GM23338 (cell line): Measurements from ENCODE around the gene CMPK1. TPM values are rescaled to one million over a fixed set of nuclear protein-coding genes. Genes with fewer than 3 reads are reported as not detected.

ENCODE experiments used
- ATAC-seq: fragments of 200-7000 bp; cut with Tn5 transposase; 3 replicates; pipeline ENCODE4 v1.9.1; 2020
- DNase-seq: peaks from one replicate; pipeline ENCODE4 v3.0.0-alpha.2; 2015; ENCODE audit warnings: low spot score
- H2AFZ ChIP-seq: fragments of 200-600 bp; sonication (generic); 2 replicates; pipeline ENCODE4 v1.8.0; 2016; ENCODE audit warnings: antibody characterized with exemption, mild to moderate bottlenecking, moderate library complexity
- H3F3A ChIP-seq: fragments of 200-600 bp; sonication (generic); replicated peaks from 2 replicates; pipeline ENCODE4 v1.8.0; 2017; ENCODE audit warnings: antibody characterized with exemption, mixed run types, low read depth
- H3K27ac ChIP-seq: fragments of 200-600 bp; sonication (generic); 2 replicates; pipeline ENCODE4 v1.6.1; 2016; ENCODE audit warnings: low read depth
- H3K27me3 ChIP-seq: fragments of 200-600 bp; sonication (generic); 2 replicates; pipeline ENCODE4 v1.8.0; 2016; ENCODE audit warnings: mild to moderate bottlenecking, mixed run types, moderate library complexity; ENCODE audit not compliant: insufficient read depth
- H3K36me3 ChIP-seq: fragments of 200-600 bp; sonication (generic); 2 replicates; pipeline ENCODE4 v1.8.0; 2016; ENCODE audit warnings: mild to moderate bottlenecking; ENCODE audit not compliant: insufficient read depth
- H3K4me1 ChIP-seq: fragments of 200-600 bp; sonication (generic); 2 replicates; pipeline ENCODE4 v1.8.0; 2016; ENCODE audit warnings: mild to moderate bottlenecking, moderate library complexity; ENCODE audit not compliant: insufficient read depth
- H3K4me2 ChIP-seq: fragments of 200-600 bp; sonication (generic); 2 replicates; pipeline ENCODE4 v1.7.1; 2017; ENCODE audit warnings: mixed run types
- H3K4me3 ChIP-seq: fragments of 200-600 bp; sonication (generic); 2 replicates; pipeline ENCODE4 v1.6.1; 2016; ENCODE audit warnings: mixed run types
- H3K79me2 ChIP-seq: fragments of 200-600 bp; sonication (generic); replicated peaks from 2 replicates; pipeline ENCODE4 v1.8.0; 2017; ENCODE audit warnings: mild to moderate bottlenecking; ENCODE audit not compliant: insufficient read depth
- H3K9me2 ChIP-seq: fragments of 200-600 bp; sonication (generic); 2 replicates; pipeline ENCODE4 v1.8.0; 2017; ENCODE audit not compliant: insufficient read depth
- H4K20me1 ChIP-seq: fragments of 200-600 bp; sonication (generic); replicated peaks from 2 replicates; pipeline ENCODE4 v1.8.0; 2017; ENCODE audit warnings: mild to moderate bottlenecking; ENCODE audit not compliant: insufficient read depth
- H3K27ac Mint-ChIP-seq: 2 replicates; pipeline ENCODE4 v1.8.0; 2020; ENCODE audit warnings: inconsistent platforms, mild to moderate bottlenecking, moderate library complexity, mixed read lengths
- H3K27me3 Mint-ChIP-seq: 3 replicates; pipeline ENCODE4 v1.8.0; 2022; ENCODE audit warnings: low read depth, mild to moderate bottlenecking, moderate library complexity, mixed read lengths, inconsistent platforms; ENCODE audit not compliant: insufficient read depth, poor library complexity
- H3K36me3 Mint-ChIP-seq: 3 replicates; pipeline ENCODE4 v1.8.0; 2021; ENCODE audit warnings: low read depth, mild to moderate bottlenecking, inconsistent platforms, moderate library complexity, mixed read lengths
- H3K4me1 Mint-ChIP-seq: 3 replicates; pipeline ENCODE4 v1.8.0; 2020; ENCODE audit warnings: mild to moderate bottlenecking, inconsistent platforms, mixed read lengths
- H3K4me3 Mint-ChIP-seq: 3 replicates; pipeline ENCODE4 v1.8.0; 2021; ENCODE audit warnings: moderate library complexity, mild to moderate bottlenecking, inconsistent platforms, mixed read lengths
- H3K9me3 Mint-ChIP-seq: 3 replicates; pipeline ENCODE4 v1.8.0; 2020; ENCODE audit warnings: moderate library complexity, mild to moderate bottlenecking, inconsistent platforms, mixed read lengths
- CREB1 ChIP-seq: fragments of 250-450 bp; sonication (Bioruptor Pico); IDR thresholded peaks from 2 replicates; pipeline ENCODE4 v1.5.0; 2020; ENCODE audit warnings: low read depth, mild to moderate bottlenecking, moderate library complexity
- EZH2 ChIP-seq: fragments of 200-600 bp; sonication (generic); IDR thresholded peaks from one replicate; pipeline ENCODE4 v1.8.0; 2017; ENCODE audit warnings: antibody characterized with exemption, mild to moderate bottlenecking, low read depth; ENCODE audit not compliant: unreplicated experiment
- EZH2phosphoT487 ChIP-seq: fragments of 200-600 bp; sonication (generic); IDR thresholded peaks from one replicate; pipeline ENCODE4 v1.8.1; 2018; ENCODE audit warnings: antibody characterized with exemption; ENCODE audit not compliant: unreplicated experiment
- JUNB ChIP-seq: IDR thresholded peaks from one replicate; pipeline ENCODE4 v1.6.1; 2016; ENCODE audit warnings: antibody characterized with exemption; ENCODE audit not compliant: unreplicated experiment
- ZNF114 ChIP-seq: fragments of 250-450 bp; sonication (Bioruptor Pico); IDR thresholded peaks from 2 replicates; pipeline ENCODE4 v1.5.0; 2020; ENCODE audit warnings: mild to moderate bottlenecking, moderate library complexity
- polyA plus RNA-seq: library from polyadenylated mRNA; unstranded; fragments of >200 nt; fragmentation: Nextera tagmentation; extraction: Ambion mirVana; gene quantifications from 2 replicates; pipeline ENCODE4 v1.2.1, GENCODE V29; 2016
- total RNA-seq: library from RNA; depleted of rRNA; stranded (reverse); fragments of >200 nt; shearing (Covaris generic); gene quantifications from 2 replicates; pipeline ENCODE4 v1.2.3, GENCODE V29; 2014
- TF ChIP-seq, protein P1 (sequence below): IDR thresholded peaks from 2 replicates; pipeline ENCODE4 v1.6.1; 2016; ENCODE audit warnings: antibody characterized with exemption
- TF ChIP-seq, protein P2 (sequence below): IDR thresholded peaks from one replicate; pipeline ENCODE4 v1.6.1; 2018; ENCODE audit warnings: antibody characterized with exemption; ENCODE audit not compliant: unreplicated experiment
- TF ChIP-seq, protein P3 (sequence below), 2 experiments: fragments of 200-600 bp in 1 of 2; sonication (generic) in 1 of 2; conservative IDR thresholded peaks; 2 replicates each; pipeline versions ENCODE4 v1.5.1 to v1.6.1; 2016 to 2017; ENCODE audit warnings: antibody characterized with exemption in 2 of 2, low read depth in 2 of 2, mild to moderate bottlenecking in 2 of 2, moderate library complexity in 1 of 2
- TF ChIP-seq, protein P4 (sequence below): fragments of 250-450 bp; sonication (Bioruptor Pico); IDR thresholded peaks from 2 replicates; pipeline ENCODE4 v1.5.0; 2020; ENCODE audit warnings: mild to moderate bottlenecking, moderate library complexity

Gene CMPK1
- total and polyA plus RNA-seq, 2 experiments from 2014 or later, result 22.8 to 28.6 TPM

DNA sequence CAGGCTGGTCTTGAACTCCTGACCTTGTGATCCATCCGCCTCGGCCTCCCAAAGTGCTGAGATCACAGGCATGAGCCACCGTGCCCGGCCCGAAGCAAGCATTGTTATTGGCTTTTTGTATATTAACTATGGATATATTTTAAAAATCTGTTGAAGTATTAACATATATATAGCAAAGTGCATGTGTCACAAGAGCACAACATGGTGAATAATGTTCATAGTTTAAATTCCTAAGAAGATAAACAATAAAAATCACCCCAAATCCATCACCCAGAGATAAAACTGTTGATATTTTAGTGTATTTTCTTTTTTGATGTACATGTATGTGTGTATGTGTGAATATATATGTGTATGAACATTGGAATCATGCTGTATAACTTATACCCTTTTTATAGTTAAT lies 73.4 kb downstream of the CMPK1 start (continued):
- TF ChIP-seq EZH2 (no peak), CREB1 (CRISPR knock-in tag) (no peak), ZNF114 (CRISPR knock-in tag) (no peak), EZH2phosphoT487 (no peak)
- TF ChIP-seq, protein P1, sequence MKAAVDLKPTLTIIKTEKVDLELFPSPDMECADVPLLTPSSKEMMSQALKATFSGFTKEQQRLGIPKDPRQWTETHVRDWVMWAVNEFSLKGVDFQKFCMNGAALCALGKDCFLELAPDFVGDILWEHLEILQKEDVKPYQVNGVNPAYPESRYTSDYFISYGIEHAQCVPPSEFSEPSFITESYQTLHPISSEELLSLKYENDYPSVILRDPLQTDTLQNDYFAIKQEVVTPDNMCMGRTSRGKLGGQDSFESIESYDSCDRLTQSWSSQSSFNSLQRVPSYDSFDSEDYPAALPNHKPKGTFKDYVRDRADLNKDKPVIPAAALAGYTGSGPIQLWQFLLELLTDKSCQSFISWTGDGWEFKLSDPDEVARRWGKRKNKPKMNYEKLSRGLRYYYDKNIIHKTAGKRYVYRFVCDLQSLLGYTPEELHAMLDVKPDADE, result no peak
- TF ChIP-seq, protein P2, sequence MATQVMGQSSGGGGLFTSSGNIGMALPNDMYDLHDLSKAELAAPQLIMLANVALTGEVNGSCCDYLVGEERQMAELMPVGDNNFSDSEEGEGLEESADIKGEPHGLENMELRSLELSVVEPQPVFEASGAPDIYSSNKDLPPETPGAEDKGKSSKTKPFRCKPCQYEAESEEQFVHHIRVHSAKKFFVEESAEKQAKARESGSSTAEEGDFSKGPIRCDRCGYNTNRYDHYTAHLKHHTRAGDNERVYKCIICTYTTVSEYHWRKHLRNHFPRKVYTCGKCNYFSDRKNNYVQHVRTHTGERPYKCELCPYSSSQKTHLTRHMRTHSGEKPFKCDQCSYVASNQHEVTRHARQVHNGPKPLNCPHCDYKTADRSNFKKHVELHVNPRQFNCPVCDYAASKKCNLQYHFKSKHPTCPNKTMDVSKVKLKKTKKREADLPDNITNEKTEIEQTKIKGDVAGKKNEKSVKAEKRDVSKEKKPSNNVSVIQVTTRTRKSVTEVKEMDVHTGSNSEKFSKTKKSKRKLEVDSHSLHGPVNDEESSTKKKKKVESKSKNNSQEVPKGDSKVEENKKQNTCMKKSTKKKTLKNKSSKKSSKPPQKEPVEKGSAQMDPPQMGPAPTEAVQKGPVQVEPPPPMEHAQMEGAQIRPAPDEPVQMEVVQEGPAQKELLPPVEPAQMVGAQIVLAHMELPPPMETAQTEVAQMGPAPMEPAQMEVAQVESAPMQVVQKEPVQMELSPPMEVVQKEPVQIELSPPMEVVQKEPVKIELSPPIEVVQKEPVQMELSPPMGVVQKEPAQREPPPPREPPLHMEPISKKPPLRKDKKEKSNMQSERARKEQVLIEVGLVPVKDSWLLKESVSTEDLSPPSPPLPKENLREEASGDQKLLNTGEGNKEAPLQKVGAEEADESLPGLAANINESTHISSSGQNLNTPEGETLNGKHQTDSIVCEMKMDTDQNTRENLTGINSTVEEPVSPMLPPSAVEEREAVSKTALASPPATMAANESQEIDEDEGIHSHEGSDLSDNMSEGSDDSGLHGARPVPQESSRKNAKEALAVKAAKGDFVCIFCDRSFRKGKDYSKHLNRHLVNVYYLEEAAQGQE, result no peak

DNA sequence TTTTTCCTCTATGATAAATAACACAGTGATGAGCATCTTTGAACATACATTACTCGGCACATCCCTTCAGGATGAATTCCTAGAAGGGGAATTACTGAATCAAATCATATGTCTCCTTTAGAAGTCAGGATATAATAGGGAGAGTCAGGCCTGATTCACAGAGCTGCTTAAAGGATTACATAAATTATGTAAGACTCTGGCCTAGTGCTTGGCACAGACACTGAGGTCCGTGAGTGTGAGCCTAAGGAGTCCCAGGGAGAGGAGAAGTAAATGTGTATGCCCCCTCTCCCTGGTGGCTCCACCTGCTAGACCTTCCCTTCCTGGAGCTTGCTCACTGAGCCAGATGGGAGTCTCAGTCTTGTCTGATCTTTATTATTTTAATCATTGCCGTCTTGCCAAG lies 73.9 kb downstream of the CMPK1 start:
- no peaks in the 10 kb centered on the region for H3K9me2 ChIP-seq
- Mint-ChIP-seq H3K27me3 (peaks cover 8% of the 10 kb centered on the region), H3K4me1 (peaks cover 2% of the 10 kb centered on the region; the same call in 1 of the 3 replicates), H3K36me3 (no peaks in the 10 kb centered on the region), H3K9me3 (no peaks in the 10 kb centered on the region), H3K27ac (no peak overlapping the region), H3K4me3 (no peak overlapping the region)
- DNase-seq (no peak), ATAC-seq (no peak)
- H3K27me3 ChIP-seq, result 0 out of 2 replicates have a peak, but pooled peaks cover 3% of the 10 kb centered on the region
- H3K4me2 ChIP-seq, result no peak overlapping the region
- no peaks in the 10 kb centered on the region for H3K79me2 ChIP-seq
- no peak overlapping the region for H2AFZ ChIP-seq
- H3K27ac ChIP-seq, result no peak overlapping the region
- H3K36me3 ChIP-seq, result no peaks in the 10 kb centered on the region
- H3K4me1 ChIP-seq, result no peaks in the 10 kb centered on the region
- H4K20me1 ChIP-seq, result no peaks in the 10 kb centered on the region
- H3K4me3 ChIP-seq, result no peak overlapping the region
- H3F3A ChIP-seq, result no peaks in the 10 kb centered on the region
- TF ChIP-seq, protein P3, sequence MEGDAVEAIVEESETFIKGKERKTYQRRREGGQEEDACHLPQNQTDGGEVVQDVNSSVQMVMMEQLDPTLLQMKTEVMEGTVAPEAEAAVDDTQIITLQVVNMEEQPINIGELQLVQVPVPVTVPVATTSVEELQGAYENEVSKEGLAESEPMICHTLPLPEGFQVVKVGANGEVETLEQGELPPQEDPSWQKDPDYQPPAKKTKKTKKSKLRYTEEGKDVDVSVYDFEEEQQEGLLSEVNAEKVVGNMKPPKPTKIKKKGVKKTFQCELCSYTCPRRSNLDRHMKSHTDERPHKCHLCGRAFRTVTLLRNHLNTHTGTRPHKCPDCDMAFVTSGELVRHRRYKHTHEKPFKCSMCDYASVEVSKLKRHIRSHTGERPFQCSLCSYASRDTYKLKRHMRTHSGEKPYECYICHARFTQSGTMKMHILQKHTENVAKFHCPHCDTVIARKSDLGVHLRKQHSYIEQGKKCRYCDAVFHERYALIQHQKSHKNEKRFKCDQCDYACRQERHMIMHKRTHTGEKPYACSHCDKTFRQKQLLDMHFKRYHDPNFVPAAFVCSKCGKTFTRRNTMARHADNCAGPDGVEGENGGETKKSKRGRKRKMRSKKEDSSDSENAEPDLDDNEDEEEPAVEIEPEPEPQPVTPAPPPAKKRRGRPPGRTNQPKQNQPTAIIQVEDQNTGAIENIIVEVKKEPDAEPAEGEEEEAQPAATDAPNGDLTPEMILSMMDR (conservative IDR thresholded peaks at IDR 0.05; ENCODE audit: low read depth in 2 of 2), result no peak
- TF ChIP-seq CREB1 (CRISPR knock-in tag) (no peak), JUNB (no peak)
- TF ChIP-seq, protein P4, sequence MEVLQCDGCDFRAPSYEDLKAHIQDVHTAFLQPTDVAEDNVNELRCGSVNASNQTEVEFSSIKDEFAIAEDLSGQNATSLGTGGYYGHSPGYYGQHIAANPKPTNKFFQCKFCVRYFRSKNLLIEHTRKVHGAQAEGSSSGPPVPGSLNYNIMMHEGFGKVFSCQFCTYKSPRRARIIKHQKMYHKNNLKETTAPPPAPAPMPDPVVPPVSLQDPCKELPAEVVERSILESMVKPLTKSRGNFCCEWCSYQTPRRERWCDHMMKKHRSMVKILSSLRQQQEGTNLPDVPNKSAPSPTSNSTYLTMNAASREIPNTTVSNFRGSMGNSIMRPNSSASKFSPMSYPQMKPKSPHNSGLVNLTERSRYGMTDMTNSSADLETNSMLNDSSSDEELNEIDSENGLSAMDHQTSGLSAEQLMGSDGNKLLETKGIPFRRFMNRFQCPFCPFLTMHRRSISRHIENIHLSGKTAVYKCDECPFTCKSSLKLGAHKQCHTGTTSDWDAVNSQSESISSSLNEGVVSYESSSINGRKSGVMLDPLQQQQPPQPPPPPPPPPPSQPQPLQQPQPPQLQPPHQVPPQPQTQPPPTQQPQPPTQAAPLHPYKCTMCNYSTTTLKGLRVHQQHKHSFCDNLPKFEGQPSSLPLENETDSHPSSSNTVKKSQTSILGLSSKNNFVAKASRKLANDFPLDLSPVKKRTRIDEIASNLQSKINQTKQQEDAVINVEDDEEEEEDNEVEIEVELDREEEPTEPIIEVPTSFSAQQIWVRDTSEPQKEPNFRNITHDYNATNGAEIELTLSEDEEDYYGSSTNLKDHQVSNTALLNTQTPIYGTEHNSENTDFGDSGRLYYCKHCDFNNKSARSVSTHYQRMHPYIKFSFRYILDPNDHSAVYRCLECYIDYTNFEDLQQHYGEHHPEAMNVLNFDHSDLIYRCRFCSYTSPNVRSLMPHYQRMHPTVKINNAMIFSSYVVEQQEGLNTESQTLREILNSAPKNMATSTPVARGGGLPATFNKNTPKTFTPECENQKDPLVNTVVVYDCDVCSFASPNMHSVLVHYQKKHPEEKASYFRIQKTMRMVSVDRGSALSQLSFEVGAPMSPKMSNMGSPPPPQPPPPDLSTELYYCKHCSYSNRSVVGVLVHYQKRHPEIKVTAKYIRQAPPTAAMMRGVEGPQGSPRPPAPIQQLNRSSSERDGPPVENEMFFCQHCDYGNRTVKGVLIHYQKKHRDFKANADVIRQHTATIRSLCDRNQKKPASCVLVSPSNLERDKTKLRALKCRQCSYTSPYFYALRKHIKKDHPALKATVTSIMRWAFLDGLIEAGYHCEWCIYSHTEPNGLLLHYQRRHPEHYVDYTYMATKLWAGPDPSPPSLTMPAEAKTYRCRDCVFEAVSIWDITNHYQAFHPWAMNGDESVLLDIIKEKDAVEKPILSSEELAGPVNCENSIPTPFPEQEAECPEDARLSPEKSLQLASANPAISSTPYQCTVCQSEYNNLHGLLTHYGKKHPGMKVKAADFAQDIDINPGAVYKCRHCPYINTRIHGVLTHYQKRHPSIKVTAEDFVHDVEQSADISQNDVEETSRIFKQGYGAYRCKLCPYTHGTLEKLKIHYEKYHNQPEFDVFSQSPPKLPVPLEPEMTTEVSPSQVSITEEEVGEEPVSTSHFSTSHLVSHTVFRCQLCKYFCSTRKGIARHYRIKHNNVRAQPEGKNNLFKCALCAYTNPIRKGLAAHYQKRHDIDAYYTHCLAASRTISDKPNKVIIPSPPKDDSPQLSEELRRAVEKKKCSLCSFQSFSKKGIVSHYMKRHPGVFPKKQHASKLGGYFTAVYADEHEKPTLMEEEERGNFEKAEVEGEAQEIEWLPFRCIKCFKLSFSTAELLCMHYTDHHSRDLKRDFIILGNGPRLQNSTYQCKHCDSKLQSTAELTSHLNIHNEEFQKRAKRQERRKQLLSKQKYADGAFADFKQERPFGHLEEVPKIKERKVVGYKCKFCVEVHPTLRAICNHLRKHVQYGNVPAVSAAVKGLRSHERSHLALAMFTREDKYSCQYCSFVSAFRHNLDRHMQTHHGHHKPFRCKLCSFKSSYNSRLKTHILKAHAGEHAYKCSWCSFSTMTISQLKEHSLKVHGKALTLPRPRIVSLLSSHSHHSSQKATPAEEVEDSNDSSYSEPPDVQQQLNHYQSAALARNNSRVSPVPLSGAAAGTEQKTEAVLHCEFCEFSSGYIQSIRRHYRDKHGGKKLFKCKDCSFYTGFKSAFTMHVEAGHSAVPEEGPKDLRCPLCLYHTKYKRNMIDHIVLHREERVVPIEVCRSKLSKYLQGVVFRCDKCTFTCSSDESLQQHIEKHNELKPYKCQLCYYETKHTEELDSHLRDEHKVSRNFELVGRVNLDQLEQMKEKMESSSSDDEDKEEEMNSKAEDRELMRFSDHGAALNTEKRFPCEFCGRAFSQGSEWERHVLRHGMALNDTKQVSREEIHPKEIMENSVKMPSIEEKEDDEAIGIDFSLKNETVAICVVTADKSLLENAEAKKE (CRISPR knock-in tag), result no peak
